ENCODE measurements around the gene RTBDN. TPM values are rescaled to one million over a fixed set of nuclear protein-coding genes. Genes with fewer than 3 reads are reported as not detected.

Gene RTBDN
- total RNA-seq, 1 experiment from 2014 or later: not detected

- intact Hi-C loops (cut with micrococcal nuclease; ENCODE audit: unreplicated experiment): no loop called here
- CTCF ChIA-PET: interaction anchor here (0.7 to 1.1 kb wide), 2 partner anchors 63 to 1378 kb away, joined by 3 read pairs; partner anchors contain the start of gene RGL3
- BruUV-seq (replicated peaks): no TSS peak
- H3K36me3 Mint-ChIP-seq (ENCODE audit: insufficient read depth, unreplicated experiment): peaks cover 73% of the 10 kb centered on the region
- no peaks in the 10 kb centered on the region for H3K27me3 Mint-ChIP-seq (ENCODE audit: unreplicated experiment)
- H3K27ac Mint-ChIP-seq (ENCODE audit: unreplicated experiment): no peak overlapping the region
- H3K9me3 Mint-ChIP-seq (ENCODE audit: low read depth, unreplicated experiment): no peaks in the 10 kb centered on the region
- H3K4me1 Mint-ChIP-seq (ENCODE audit: low read depth, unreplicated experiment): peaks cover 15% of the 10 kb centered on the region
- TF ChIP-seq, protein P1, sequence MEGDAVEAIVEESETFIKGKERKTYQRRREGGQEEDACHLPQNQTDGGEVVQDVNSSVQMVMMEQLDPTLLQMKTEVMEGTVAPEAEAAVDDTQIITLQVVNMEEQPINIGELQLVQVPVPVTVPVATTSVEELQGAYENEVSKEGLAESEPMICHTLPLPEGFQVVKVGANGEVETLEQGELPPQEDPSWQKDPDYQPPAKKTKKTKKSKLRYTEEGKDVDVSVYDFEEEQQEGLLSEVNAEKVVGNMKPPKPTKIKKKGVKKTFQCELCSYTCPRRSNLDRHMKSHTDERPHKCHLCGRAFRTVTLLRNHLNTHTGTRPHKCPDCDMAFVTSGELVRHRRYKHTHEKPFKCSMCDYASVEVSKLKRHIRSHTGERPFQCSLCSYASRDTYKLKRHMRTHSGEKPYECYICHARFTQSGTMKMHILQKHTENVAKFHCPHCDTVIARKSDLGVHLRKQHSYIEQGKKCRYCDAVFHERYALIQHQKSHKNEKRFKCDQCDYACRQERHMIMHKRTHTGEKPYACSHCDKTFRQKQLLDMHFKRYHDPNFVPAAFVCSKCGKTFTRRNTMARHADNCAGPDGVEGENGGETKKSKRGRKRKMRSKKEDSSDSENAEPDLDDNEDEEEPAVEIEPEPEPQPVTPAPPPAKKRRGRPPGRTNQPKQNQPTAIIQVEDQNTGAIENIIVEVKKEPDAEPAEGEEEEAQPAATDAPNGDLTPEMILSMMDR (IDR thresholded peaks at IDR 0.05; ENCODE audit: unreplicated experiment): no peak
- DNase-seq: no peak
- no peak overlapping the region for H3K4me3 Mint-ChIP-seq (ENCODE audit: low read depth, unreplicated experiment)
Observed at GRCh38 chr19:12797141-12797587, 37.2 kb downstream of the RTBDN start.

DNA sequence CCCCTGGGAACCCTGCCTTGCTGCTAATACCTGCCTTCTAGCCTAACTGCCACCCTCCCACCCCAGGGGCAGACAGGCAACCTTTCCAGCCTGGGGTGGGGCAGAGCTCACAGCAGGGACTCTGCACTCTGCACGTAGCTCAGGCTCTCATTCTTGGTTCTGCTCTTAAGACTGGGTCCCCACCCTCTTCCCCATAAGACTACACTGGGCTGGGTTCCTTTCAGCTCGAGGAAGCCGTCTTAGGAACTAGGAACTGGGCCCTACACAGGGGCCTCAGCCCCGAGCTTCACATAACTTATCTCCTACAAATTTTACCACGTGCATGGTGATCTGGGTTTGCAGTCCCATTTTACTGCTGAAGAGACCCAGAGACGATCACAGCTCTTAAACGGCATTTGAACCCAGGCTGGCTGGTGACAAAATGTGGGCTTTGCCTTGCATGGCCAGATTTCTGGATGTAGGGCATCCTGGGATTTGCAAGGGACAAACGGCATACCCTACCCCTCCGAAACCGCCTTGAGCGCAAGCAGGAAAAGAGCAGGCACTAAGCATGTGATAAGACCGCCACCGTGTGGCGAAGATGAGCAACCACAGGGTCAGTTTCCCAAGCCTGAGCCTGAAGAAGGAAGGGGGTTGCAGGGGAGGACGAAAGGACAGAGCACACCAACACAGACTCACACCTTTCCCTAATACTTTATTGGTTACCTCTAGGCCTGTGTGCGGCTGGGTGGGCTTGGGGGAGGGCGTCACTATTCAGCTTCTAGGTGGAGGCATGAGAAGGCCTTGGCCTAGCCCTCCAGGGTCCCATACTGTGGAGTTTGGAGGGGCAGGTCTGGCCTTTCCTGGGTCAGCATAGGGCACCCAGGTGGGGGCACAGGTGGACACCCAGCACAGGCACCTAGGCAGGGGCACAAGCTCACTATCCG, 38.0 kb downstream of the RTBDN start:
- CTCF ChIA-PET: interaction anchor here (0.6 to 2.4 kb wide), 7 partner anchors 19 to 1378 kb away, joined by 3 to 15 read pairs (median 3); partner anchors contain the start of gene RGL3
- H3K9me3 Mint-ChIP-seq (ENCODE audit: low read depth, unreplicated experiment): no peaks in the 10 kb centered on the region
- H3K27me3 Mint-ChIP-seq (ENCODE audit: unreplicated experiment): no peaks in the 10 kb centered on the region
- peak overlapping the region; percentile 89 for H3K27ac Mint-ChIP-seq (ENCODE audit: unreplicated experiment)
- intact Hi-C loops (cut with micrococcal nuclease; ENCODE audit: unreplicated experiment): loop anchor here (1.0 kb wide), 1 partner anchor 36 kb away; no protein-coding TSS in a partner anchor
- H3K4me3 Mint-ChIP-seq (ENCODE audit: low read depth, unreplicated experiment): peak overlapping the region; percentile 56
- peaks cover 13% of the 10 kb centered on the region for H3K4me1 Mint-ChIP-seq (ENCODE audit: low read depth, unreplicated experiment)
- TF ChIP-seq, protein P1 (IDR thresholded peaks at IDR 0.05; ENCODE audit: unreplicated experiment): peak; percentile 86
- BruUV-seq (replicated peaks): no TSS peak
- DNase-seq: peak; percentile 70
- H3K36me3 Mint-ChIP-seq (ENCODE audit: insufficient read depth, unreplicated experiment): peaks cover 73% of the 10 kb centered on the region

GRCh38 chr19:12794971-12795381, 39.4 kb downstream of the RTBDN start:
- Mint-ChIP-seq H3K9me3 (ENCODE audit: low read depth, unreplicated experiment) (no peaks in the 10 kb centered on the region), H3K27ac (ENCODE audit: unreplicated experiment) (no peak overlapping the region), H3K4me1 (ENCODE audit: low read depth, unreplicated experiment) (peaks cover 23% of the 10 kb centered on the region), H3K36me3 (ENCODE audit: insufficient read depth, unreplicated experiment) (peaks cover 78% of the 10 kb centered on the region), H3K27me3 (ENCODE audit: unreplicated experiment) (no peaks in the 10 kb centered on the region), H3K4me3 (ENCODE audit: low read depth, unreplicated experiment) (no peak overlapping the region)
- BruUV-seq (replicated peaks): no TSS peak
- DNase-seq: no peak
- CTCF ChIA-PET: interaction anchor here (0.7 to 2.4 kb wide), 3 partner anchors 34 to 74 kb away, joined by 3 to 15 read pairs (median 4); no protein-coding TSS in a partner anchor
- intact Hi-C loops (cut with micrococcal nuclease; ENCODE audit: unreplicated experiment): loop anchor here (1.0 kb wide), 1 partner anchor 18 kb away; no protein-coding TSS in a partner anchor
- TF ChIP-seq, protein P1 (IDR thresholded peaks at IDR 0.05; ENCODE audit: unreplicated experiment): no peak

DNA sequence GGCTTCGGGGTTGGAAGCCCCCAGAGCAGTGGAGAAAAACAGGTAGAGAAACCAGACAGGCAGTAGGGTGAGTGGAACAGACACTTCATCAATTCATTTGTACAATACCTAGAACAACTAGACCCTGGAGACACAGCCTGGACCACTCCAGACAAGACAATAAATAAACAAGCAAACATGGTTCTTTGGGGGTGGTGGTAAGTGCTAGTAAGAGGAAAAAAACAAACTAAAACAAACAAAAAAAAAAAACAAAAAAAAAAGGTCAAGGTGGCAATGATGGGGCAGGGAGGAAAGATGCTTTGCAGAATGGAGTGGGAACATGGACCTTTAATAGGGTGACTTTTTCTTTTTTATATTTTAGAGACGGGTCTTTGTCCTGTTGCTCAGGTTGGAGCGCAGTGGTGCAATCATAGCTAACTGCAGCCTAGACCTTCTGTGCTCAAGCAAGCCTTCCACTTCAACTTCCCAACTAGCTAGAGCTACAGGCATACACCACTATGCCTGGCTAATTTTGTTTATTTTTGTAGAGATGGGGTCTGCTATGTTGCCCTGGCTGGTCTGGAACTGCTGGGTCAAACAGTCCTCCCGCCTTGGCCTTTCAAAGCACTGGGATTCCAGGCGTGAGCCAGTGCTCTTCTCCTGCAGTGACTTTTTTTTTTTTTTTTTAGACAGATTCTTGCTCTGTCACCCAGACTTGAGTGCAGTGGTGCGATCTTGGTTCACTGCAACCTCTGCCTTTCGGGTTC, 40.0 kb downstream of the RTBDN start:
- intact Hi-C loops (cut with micrococcal nuclease; ENCODE audit: unreplicated experiment): no loop called here
- Mint-ChIP-seq H3K4me1 (ENCODE audit: low read depth, unreplicated experiment) (peaks cover 23% of the 10 kb centered on the region), H3K27me3 (ENCODE audit: unreplicated experiment) (no peaks in the 10 kb centered on the region), H3K36me3 (ENCODE audit: insufficient read depth, unreplicated experiment) (peaks cover 78% of the 10 kb centered on the region), H3K4me3 (ENCODE audit: low read depth, unreplicated experiment) (peak overlapping the region; percentile 86), H3K27ac (ENCODE audit: unreplicated experiment) (peak overlapping the region; percentile 81), H3K9me3 (ENCODE audit: low read depth, unreplicated experiment) (no peaks in the 10 kb centered on the region)
- no TSS peak for BruUV-seq (replicated peaks)
- TF ChIP-seq, protein P1 (IDR thresholded peaks at IDR 0.05; ENCODE audit: unreplicated experiment): no peak
- no peak for DNase-seq
- CTCF ChIA-PET: interaction anchor here (0.7 to 2.4 kb wide), 2 partner anchors 34 to 73 kb away, joined by 3 to 15 read pairs; no protein-coding TSS in a partner anchor

Data from Calu3 (cell line).